K562 (cell line): ENCODE results near the gene KRABD2.

Experiments
- ADNP ChIP-seq: fragments of 200-800 bp; sonication (Bioruptor generic); IDR thresholded peaks from 2 replicates; pipeline ENCODE4 v1.6.1; 2016; ENCODE audit warnings: missing genetic modification characterization, missing compliant biosample characterization
- CHD4 ChIP-seq: fragments of 200-600 bp; sonication (generic); IDR thresholded peaks from 3 replicates; pipeline ENCODE4 v1.6.1; 2012; ENCODE audit warnings: low read depth, mild to moderate bottlenecking, mixed read lengths, low read length, inconsistent platforms; ENCODE audit not compliant: insufficient read depth, insufficient replicate concordance, poor library complexity, severe bottlenecking
- ELF4 ChIP-seq: fragments of 450-650 bp; formaldehyde crosslinking; IDR thresholded peaks from 2 replicates; pipeline ENCODE4 v1.4.0; 2022; ENCODE audit warnings: missing genetic modification characterization
- HMGXB4 ChIP-seq: sonication (generic); formaldehyde crosslinking; IDR thresholded peaks from 2 replicates; pipeline ENCODE4 v1.8.1; 2023; ENCODE audit warnings: mild to moderate bottlenecking, missing genetic modification reagents
- MXI1 ChIP-seq: IDR thresholded peaks from 2 replicates; pipeline ENCODE4 v1.6.1; 2011; ENCODE audit warnings: low read depth, mild to moderate bottlenecking, improper control_type of control experiment, low read length
- NR3C1 ChIP-seq: sonication (generic); formaldehyde crosslinking; IDR thresholded peaks from 2 replicates; pipeline ENCODE4 v1.8.1; 2022; ENCODE audit warnings: missing genetic modification reagents
- PATZ1 ChIP-seq: fragments of 250-450 bp; sonication (Bioruptor Pico); IDR thresholded peaks from 2 replicates; pipeline ENCODE4 v1.5.0; 2020; ENCODE audit warnings: mild to moderate bottlenecking, borderline replicate concordance
- POLR2B ChIP-seq: fragments of 450-650 bp; IDR thresholded peaks from 2 replicates; pipeline ENCODE4 v1.6.1; 2018; ENCODE audit warnings: low read depth; ENCODE audit not compliant: partially characterized antibody
- SNIP1 ChIP-seq: fragments of 450-650 bp; IDR thresholded peaks from 2 replicates; pipeline ENCODE4 v1.7.1; 2017; ENCODE audit warnings: low read depth, mild to moderate bottlenecking
- SUPT5H ChIP-seq: fragments of 450-650 bp; IDR thresholded peaks from 2 replicates; pipeline ENCODE4 v1.6.1; 2016
- ZBTB12 ChIP-seq: fragments of 250-450 bp; sonication (Bioruptor Pico); IDR thresholded peaks from 2 replicates; pipeline ENCODE4 v1.4.0; 2020
- ZNF324 ChIP-seq: fragments of 250-450 bp; sonication (Bioruptor Pico); IDR thresholded peaks from 2 replicates; pipeline ENCODE4 v1.4.0; 2020; ENCODE audit warnings: mild to moderate bottlenecking
- TF ChIP-seq, protein P1 (sequence below): fragments of 250-450 bp; sonication (Bioruptor Pico); IDR thresholded peaks from 2 replicates; pipeline ENCODE4 v1.4.0; 2020; ENCODE audit warnings: mild to moderate bottlenecking
- TF ChIP-seq, protein P2 (sequence below): sonication (generic); formaldehyde crosslinking; IDR thresholded peaks from 2 replicates; pipeline ENCODE4 v1.8.1; 2023; ENCODE audit warnings: mild to moderate bottlenecking, missing genetic modification reagents

Gene KRABD2

GRCh38 chr17:8376271-8377067 is at the start of gene KRABD2 (continued):
- TF ChIP-seq, protein P1, sequence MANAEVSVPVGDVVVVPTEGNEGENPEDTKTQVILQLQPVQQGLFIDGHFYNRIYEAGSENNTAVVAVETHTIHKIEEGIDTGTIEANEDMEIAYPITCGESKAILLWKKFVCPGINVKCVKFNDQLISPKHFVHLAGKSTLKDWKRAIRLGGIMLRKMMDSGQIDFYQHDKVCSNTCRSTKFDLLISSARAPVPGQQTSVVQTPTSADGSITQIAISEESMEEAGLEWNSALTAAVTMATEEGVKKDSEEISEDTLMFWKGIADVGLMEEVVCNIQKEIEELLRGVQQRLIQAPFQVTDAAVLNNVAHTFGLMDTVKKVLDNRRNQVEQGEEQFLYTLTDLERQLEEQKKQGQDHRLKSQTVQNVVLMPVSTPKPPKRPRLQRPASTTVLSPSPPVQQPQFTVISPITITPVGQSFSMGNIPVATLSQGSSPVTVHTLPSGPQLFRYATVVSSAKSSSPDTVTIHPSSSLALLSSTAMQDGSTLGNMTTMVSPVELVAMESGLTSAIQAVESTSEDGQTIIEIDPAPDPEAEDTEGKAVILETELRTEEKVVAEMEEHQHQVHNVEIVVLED (CRISPR knock-in tag) = no peak
- peak; percentile 87 for TF ChIP-seq ELF4 (CRISPR knock-in tag)
- TF ChIP-seq POLR2B = peak; percentile 82
- TF ChIP-seq ADNP (tag) = no peak
- no peak for TF ChIP-seq ZBTB12 (CRISPR knock-in tag)
- TF ChIP-seq, protein P2, sequence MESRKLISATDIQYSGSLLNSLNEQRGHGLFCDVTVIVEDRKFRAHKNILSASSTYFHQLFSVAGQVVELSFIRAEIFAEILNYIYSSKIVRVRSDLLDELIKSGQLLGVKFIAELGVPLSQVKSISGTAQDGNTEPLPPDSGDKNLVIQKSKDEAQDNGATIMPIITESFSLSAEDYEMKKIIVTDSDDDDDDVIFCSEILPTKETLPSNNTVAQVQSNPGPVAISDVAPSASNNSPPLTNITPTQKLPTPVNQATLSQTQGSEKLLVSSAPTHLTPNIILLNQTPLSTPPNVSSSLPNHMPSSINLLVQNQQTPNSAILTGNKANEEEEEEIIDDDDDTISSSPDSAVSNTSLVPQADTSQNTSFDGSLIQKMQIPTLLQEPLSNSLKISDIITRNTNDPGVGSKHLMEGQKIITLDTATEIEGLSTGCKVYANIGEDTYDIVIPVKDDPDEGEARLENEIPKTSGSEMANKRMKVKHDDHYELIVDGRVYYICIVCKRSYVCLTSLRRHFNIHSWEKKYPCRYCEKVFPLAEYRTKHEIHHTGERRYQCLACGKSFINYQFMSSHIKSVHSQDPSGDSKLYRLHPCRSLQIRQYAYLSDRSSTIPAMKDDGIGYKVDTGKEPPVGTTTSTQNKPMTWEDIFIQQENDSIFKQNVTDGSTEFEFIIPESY (CRISPR knock-in tag) = peak; percentile 96
- no peak for TF ChIP-seq MXI1
- TF ChIP-seq CHD4 = no peak
- peak; percentile 88 for TF ChIP-seq SUPT5H
- TF ChIP-seq HMGXB4 (CRISPR knock-in tag) = 0 out of 2 replicates have a peak, but pooled peaks have one; percentile 20
- TF ChIP-seq PATZ1 = no peak
- no peak for TF ChIP-seq NR3C1 (CRISPR knock-in tag)
- TF ChIP-seq SNIP1 = no peak
- no peak for TF ChIP-seq ZNF324 (CRISPR knock-in tag)
